NCI-H146 (cell line): ENCODE results near the gene COPS6.
A peak's percentile ranks its signal among the peaks of the same experiment; 100 is the strongest.

Experiments used
- DNase-seq: peaks from one replicate; lab custom pipeline; 2025; lab: John Stamatoyannopoulos, UW

COPS6 gene

DNA sequence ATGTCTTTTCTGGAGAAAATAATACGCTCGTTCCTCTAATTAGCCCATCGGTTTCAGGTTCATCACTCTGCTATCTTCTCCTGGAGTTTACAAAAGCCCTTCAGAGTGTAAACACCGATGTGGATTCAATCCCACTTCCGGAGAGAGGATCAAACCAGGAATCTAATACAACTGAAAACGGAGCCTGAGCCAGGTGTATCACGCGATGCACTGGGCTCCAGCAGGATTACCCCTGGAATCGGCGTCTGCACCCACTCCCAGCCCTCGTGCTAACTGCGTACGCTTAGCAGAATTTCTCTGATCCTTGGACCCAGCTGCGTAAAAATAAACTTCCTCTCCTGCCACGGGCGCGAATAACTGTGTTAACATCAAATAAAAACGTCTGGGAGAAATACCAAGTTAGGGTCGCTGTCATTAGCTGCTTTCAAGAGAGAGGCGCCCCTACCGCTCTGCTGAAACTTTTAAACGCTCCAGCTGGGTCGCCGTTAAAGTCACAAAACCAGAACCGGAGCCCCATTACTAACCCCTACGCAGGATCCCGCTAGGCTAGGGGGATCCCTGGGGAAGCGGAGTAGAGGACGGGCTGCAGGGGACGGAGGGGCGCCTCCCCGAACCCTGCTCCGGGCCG lies 7.7 kb upstream of the COPS6 start:
- peak; percentile 73 for DNase-seq

DNA sequence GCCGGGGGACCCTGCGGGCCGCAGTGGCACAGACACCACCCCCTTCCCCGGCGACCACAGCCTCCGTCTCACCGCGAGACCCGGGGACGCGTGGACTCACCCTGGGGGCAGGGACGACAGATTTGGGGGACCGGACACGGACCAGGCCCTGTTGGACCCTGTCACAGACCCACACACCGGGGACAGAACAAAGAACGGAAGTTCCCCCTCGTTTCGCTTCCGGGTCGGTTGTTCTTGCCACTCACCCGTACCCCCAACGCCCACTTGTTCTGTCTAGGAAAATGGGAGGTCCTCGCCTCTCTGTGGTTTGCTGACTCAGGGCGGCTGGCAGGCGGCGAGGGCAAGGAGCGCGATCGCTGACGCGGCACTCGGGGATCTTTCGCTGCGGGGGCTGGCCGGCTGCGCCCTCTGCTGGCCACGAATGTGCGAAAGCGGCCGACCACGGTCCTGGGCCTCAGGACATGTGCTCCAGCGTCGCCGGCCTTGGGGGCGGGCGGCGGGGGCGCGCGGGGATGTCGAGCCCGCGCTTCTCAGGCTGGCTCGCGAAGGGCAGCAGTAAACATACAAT lies 7.2 kb upstream of the COPS6 start, which contains the start of gene ZNF3:
Gene ZNF3 (minus strand): TSS at position 189 of the 568 bp plus-strand sequence. CDS start 4,366 bp downstream, outside the sequence.
- DNase-seq, result peak; percentile 99

DNA sequence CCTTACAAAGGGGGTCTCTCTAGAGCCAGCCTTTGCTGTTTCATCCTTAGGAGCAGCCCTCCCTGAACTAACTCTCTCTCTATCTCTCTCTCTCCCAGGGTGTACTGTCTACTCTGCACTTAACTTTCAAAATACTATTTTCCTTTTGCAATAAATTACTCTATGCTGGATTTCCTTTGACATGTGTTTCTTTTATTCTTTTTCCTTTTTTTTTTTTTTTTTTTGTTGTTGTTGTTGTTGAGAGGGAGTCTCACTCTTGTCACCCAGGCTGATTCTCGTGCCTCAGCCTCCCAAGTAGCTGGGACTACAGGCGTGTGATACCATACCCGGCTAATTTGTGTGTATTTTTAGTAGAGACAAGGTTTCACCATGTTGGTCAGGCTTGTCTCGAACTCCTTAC lies 5.8 kb upstream of the COPS6 start:
- no peak for DNase-seq

DNA sequence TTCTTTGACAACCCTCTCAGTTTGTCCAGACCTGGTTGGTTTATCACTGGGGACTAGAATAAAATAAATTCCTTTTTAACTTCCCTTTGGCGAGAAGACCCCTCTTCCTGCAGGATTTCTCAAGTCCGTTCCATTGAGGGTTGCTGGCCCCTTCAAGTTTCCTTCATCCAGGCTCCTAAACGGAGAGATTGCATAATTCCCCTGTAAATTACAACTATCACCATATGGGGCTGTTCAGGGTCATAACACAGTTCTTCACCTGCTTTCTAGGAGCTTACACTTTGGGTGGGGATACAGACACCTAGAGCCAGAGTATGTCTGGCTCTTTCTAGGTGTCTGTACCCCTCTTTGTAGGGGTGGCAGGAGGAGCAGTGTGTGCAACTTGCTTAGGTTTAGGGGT lies 3.3 kb upstream of the COPS6 start:
- no peak for DNase-seq

DNA sequence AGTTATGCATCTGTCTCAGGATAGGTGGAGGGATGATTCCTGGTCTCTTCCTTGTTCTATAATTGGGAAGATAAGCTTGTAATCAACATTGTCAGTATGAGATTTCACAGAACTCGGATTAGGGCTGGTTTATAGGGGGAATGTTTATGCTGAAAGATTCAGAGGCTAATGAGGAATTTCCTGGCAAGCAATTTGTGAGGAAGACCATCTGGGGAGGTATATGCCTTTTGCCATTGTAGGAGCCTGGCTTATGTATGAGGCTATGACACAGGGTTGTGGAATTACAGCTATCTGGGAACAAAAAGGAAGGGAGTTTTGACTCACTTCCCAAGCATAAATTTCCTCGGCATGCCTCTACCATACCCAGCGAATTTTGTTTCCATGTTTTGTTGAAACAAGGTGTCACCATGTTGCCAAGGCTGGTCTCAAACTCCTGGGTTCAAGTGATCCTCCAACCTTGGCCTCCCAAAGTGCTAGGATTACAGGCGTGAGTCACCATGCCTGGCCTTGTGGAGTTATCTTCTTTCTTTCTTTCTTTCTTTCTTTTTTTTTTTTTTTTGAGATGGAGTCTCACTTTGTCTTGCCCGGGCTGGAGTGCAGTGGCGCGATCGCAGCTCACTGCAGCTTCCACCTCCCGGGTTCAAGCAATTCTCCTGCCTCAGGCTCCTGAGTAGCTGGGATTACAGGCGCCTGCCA lies 1.6 kb upstream of the COPS6 start:
- DNase-seq, result no peak

GRCh38 chr7:100088095-100088620 lies 611 bp upstream of the COPS6 start:
- DNase-seq, result no peak

DNA sequence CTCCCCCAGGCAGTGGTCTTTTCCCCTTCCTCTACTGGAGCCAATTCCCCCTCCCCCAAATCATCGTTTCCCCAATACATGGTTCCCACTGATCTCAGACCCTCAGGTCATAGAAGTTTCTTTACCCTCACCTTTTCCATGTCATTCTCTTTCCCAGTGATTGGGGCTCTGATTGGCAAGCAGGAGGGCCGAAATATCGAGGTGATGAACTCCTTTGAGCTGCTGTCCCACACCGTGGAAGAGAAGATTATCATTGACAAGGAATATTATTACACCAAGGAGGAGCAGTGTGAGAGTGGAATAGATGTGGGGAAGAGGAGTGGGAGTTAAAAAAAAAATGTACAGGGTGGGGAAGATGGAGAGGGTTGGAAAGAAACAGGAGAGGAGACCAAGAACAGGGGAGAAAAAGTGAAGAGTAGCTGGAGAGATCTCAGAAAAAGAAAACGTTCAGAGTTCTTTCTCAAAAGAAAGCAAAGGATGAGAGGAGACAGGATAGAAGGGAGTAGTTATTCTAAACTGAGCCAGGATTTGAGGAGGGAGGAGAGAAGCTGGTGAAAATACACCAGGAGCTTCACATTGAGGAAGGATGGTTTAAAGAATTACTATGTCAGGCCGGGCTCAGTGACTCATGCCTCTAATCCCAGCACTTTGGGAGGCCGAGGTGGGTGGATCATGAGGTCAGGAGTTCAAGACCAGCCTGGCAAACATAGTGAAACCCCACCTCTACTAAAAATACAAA lies 858 bp downstream of the COPS6 start:
- DNase-seq, result no peak

DNA sequence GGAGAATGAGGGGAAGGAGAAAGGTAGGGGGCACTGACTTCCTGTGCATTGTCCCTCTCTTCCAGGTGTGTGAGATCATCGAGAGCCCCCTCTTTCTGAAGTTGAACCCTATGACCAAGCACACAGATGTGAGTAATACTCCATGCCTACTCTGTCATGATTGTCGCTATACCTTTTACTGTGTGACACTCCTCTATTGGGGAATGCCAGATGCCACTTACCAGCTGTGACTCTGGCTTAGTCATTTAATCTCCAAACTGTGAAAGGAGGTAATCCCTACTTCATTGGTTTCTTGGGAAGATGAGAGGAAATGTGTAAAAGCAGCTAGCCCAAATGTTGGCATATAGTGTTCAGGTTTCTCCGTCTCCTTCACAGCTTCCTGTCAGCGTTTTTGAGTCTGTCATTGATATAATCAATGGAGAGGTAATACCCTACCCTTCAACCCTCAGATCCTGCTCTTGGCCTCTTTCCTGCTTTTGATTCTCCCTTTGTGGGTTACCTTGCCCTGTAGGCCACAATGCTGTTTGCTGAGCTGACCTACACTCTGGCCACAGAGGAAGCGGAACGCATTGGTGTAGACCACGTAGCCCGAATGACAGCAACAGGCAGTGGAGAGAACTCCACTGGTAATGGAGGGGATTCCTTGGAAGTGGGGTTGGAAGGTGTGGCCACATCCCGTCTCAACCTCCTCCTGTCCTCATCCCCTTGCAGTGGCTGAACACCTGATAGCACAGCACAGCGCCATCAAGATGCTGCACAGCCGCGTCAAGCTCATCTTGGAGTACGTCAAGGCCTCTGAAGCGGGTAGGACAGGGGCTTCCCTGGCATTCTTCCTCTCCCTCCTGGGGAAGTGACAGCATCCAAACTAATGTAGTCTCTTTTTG lies 2.0 kb downstream of the COPS6 start:
- no peak for DNase-seq

DNA sequence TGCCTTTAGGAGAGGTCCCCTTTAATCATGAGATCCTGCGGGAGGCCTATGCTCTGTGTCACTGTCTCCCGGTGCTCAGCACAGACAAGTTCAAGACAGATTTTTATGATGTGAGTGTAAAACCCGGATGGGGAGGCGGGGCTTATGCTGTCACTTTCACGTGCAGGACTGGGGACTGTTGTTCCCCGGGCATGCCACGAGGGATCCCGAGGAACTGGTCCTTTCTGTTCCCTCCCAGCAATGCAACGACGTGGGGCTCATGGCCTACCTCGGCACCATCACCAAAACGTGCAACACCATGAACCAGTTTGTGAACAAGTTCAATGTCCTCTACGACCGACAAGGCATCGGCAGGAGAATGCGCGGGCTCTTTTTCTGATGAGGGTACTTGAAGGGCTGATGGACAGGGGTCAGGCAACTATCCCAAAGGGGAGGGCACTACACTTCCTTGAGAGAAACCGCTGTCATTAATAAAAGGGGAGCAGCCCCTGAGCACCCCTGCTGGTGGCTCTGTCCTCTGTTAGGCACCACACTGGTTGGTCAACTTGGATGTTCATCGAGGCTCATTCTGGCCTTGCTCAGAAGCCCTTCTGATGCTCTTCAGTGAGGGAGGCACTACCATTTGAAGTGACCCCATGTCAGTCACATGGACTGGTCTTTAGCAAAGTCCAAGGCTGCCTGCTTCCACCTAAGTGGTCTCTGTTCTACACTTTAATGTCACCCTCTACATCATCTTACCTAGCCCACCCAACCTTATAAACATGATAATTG lies 2.8 kb downstream of the COPS6 start:
- no peak for DNase-seq

GRCh38 chr7:100093054-100093453 lies 4.3 kb downstream of the COPS6 start:
- DNase-seq, result no peak

- DNase-seq, result no peak
Observed at GRCh38 chr7:100093498-100093897, 4.7 kb downstream of the COPS6 start.

- no peak for DNase-seq
Observed at GRCh38 chr7:100093925-100094486, 5.2 kb downstream of the COPS6 start.

DNA sequence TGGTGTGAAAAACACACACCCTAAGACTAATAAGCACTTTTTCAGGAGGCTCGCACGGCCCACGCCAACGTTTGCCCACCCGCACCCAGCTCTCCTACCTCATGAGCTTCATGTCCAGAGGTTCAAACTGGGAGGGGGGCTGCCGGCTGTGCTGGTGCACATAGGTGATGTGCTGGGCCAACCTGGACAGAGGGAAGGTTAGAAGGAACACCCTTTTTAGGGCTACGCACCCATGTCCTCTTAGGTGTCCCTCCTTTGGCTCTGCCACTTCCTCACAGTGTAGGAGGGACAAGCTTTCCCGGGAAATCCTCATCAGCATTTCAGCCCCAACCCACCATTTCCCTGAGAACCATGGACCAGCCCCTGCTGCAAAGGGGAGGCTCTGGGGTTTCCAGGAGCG lies 6.5 kb downstream of the COPS6 start:
- DNase-seq, result no peak

DNA sequence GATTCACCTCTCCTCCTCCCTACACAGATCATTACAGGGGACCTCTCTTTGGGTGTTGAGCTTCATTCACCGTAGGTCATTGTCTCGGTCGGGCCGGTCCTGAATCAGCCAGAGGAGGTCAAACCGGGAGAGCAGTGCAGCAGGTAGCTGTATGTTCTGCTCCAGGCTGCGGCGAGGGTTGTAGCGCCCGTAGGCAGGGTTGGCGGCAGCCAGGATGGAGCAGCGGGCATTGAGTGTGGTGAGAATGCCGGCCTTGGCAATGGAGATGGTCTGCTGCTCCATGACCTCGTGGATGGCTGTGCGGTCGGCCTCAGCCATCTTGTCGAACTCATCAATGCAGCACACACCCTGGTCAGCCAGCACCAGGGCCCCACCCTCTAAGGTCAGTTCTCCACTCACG lies 6.9 kb downstream of the COPS6 start:
- no peak for DNase-seq

- no peak for DNase-seq
Observed at GRCh38 chr7:100098913-100099312, 10.1 kb downstream of the COPS6 start.

DNA sequence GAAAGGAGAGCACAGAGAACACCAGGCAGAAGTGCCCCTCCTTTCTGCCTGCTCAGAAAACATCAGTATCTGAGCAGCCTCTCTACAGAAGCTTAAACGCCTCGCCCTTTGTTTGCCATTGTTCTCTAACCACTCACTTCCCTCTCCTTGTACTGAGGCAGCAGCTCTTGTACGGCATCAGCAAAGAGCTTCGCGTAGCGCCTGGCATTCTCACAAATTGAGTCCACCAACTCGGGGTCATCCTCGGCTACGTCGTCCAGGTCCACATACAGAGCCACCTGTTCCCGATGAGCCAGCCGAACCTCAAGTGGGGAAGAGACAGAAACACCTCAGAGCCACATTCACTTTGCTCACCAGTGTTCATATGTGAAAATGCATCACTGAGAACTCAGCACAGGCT lies 10.7 kb downstream of the COPS6 start:
- no peak for DNase-seq

GRCh38 chr7:100100420-100101015 lies 11.7 kb downstream of the COPS6 start:
- peak; percentile 95 for DNase-seq

- peak; percentile 99 for DNase-seq
Observed at GRCh38 chr7:100101016-100101862, 12.5 kb downstream of the COPS6 start, which contains the start of the genes AP4M1 and MCM7. Gene AP4M1, plus strand, starts transcription at chr7:100101643. Its CDS starts 72 bp downstream, at chr7:100101715. Gene MCM7, minus strand, starts transcription at chr7:100101397. Its CDS starts 103 bp downstream, at chr7:100101294.
